PC-9 (cell line): ENCODE measurements around the gene PKNOX1. TPM values are rescaled to one million over a fixed set of nuclear protein-coding genes. Genes with fewer than 3 reads are reported as not detected.

Experiments
- BruUV-seq: library from RNA; stranded (reverse); fragments of 400-500 nt; replicated peaks from 2 replicates; lab custom pipeline; 2021; lab: Mats Ljungman, UMichigan
- CTCF ChIA-PET: fragments of 300-600 bp; sonication (Branson Sonifier 250); formaldehyde crosslinking; loops from one replicate; lab custom pipeline; 2022; ENCODE audit warnings: antibody characterized with exemption; lab: Charles Lee
- POLR2A ChIA-PET: fragments of 300-600 bp; sonication (Branson Sonifier 250); formaldehyde crosslinking; loops from one replicate; lab custom pipeline; 2022; ENCODE audit warnings: antibody characterized with exemption; ENCODE audit not compliant: unreplicated experiment; lab: Charles Lee
- DNase-seq, 2 experiments: peaks; one replicate each; pipeline versions ENCODE4 v3.0.0 to v3.0.0-alpha.2; 2015 to 2022; ENCODE audit warnings: mixed read lengths in 1 of 2
- H2AFZ ChIP-seq: fragments of 200-600 bp; sonication (generic); 2 replicates; pipeline ENCODE4 v1.8.1; 2017; ENCODE audit warnings: antibody characterized with exemption
- H3F3A ChIP-seq: fragments of 200-600 bp; sonication (generic); 2 replicates; pipeline ENCODE4 v1.8.1; 2017; ENCODE audit warnings: antibody characterized with exemption, mild to moderate bottlenecking, low read depth; ENCODE audit not compliant: insufficient read depth
- H3K27ac ChIP-seq: fragments of 200-600 bp; sonication (generic); 2 replicates; pipeline ENCODE4 v1.6.1; 2016; ENCODE audit warnings: mixed run types
- H3K27me3 ChIP-seq: fragments of 200-600 bp; sonication (generic); 2 replicates; pipeline ENCODE4 v1.6.1; 2016; ENCODE audit warnings: low read depth, mixed run types; ENCODE audit not compliant: insufficient read depth
- H3K36me3 ChIP-seq: fragments of 200-600 bp; sonication (generic); 2 replicates; pipeline ENCODE4 v1.6.1; 2016; ENCODE audit warnings: low read depth, mixed run types
- H3K4me1 ChIP-seq: fragments of 200-600 bp; sonication (generic); replicated peaks from 2 replicates; pipeline ENCODE4 v1.6.1; 2016; ENCODE audit warnings: mixed run types; ENCODE audit not compliant: insufficient read depth
- H3K4me2 ChIP-seq: fragments of 200-600 bp; sonication (generic); 2 replicates; pipeline ENCODE4 v1.6.1; 2017; ENCODE audit warnings: mixed run types
- H3K4me3 ChIP-seq: fragments of 200-600 bp; sonication (generic); 2 replicates; pipeline ENCODE4 v1.6.1; 2016; ENCODE audit warnings: mixed run types
- H3K79me2 ChIP-seq: fragments of 200-600 bp; sonication (generic); 2 replicates; pipeline ENCODE4 v1.6.1; 2017; ENCODE audit warnings: low read depth, mixed run types
- H3K9me2 ChIP-seq: fragments of 200-600 bp; sonication (generic); 2 replicates; pipeline ENCODE4 v1.8.1; 2017; ENCODE audit warnings: mild to moderate bottlenecking; ENCODE audit not compliant: insufficient read depth
- H3K9me3 ChIP-seq: fragments of 200-600 bp; sonication (generic); 2 replicates; pipeline ENCODE4 v1.8.1; 2016; ENCODE audit warnings: low read depth; ENCODE audit not compliant: insufficient read depth
- H4K20me1 ChIP-seq: fragments of 200-600 bp; sonication (generic); 2 replicates; pipeline ENCODE4 v1.8.1; 2017; ENCODE audit not compliant: insufficient read depth
- EZH2 ChIP-seq: fragments of 200-600 bp; sonication (generic); IDR thresholded peaks from 2 replicates; pipeline ENCODE4 v1.8.0; 2017; ENCODE audit warnings: antibody characterized with exemption, low read depth
- intact Hi-C: fragments of 100-400 bp; cut with micrococcal nuclease; formaldehyde crosslinking; loops from one replicate; pipeline ENCODE4 v1.10.0; 2022; ENCODE audit not compliant: unreplicated experiment
- total RNA-seq: library from RNA; stranded (reverse); gene quantifications from 2 replicates; pipeline ENCODE4 v1.2.3, GENCODE V29; 2021
- TF ChIP-seq, protein P1 (sequence below): fragments of 200-600 bp; sonication (generic); conservative IDR thresholded peaks from 2 replicates; pipeline ENCODE4 v1.6.1; 2017; ENCODE audit warnings: mixed run types, antibody characterized with exemption, mild to moderate bottlenecking, moderate library complexity

The PKNOX1 gene
- total RNA-seq, 1 experiment from 2014 or later: 17.1 TPM

GRCh38 chr21:43006874-43007208 lies 32.5 kb downstream of the PKNOX1 start:
- DNase-seq: no peak
- Histone ChIP-seq H4K20me1 (no peaks in the 10 kb centered on the region), H3K9me3 (no peaks in the 10 kb centered on the region), H3F3A (no peaks in the 10 kb centered on the region), H2AFZ (no peak overlapping the region), H3K4me2 (no peak overlapping the region), H3K27ac (no peak overlapping the region), H3K4me1 (no peaks in the 10 kb centered on the region), H3K27me3 (no peaks in the 10 kb centered on the region), H3K4me3 (no peak overlapping the region), H3K79me2 (no peaks in the 10 kb centered on the region), H3K36me3 (no peaks in the 10 kb centered on the region), H3K9me2 (no peaks in the 10 kb centered on the region)
- intact Hi-C loops: no loop called here
- TF ChIP-seq, protein P1, sequence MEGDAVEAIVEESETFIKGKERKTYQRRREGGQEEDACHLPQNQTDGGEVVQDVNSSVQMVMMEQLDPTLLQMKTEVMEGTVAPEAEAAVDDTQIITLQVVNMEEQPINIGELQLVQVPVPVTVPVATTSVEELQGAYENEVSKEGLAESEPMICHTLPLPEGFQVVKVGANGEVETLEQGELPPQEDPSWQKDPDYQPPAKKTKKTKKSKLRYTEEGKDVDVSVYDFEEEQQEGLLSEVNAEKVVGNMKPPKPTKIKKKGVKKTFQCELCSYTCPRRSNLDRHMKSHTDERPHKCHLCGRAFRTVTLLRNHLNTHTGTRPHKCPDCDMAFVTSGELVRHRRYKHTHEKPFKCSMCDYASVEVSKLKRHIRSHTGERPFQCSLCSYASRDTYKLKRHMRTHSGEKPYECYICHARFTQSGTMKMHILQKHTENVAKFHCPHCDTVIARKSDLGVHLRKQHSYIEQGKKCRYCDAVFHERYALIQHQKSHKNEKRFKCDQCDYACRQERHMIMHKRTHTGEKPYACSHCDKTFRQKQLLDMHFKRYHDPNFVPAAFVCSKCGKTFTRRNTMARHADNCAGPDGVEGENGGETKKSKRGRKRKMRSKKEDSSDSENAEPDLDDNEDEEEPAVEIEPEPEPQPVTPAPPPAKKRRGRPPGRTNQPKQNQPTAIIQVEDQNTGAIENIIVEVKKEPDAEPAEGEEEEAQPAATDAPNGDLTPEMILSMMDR: no peak
- no peak for TF ChIP-seq EZH2
- ChIA-PET CTCF (no interaction called here), POLR2A (no interaction called here)
- BruUV-seq: no TSS peak

DNA sequence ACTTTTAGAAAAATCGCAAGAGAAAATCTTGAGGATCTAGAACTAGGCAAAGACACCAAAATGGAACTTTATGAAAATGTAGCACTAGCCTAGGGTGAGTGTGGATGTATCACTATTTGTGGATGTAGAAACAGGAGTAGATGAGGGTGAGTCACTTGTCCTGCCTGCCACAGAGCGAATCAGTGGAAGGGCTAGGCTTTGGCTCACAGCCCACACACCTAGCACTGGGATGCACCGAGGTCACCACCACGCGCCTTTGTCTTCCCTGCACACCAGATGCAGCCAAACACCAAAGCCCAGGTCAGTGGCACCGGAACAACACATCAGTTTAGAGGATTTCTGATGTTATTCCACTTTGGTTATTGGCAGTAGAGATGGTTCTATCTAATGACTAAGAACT lies 38.2 kb downstream of the PKNOX1 start:
- H4K20me1 ChIP-seq: no peaks in the 10 kb centered on the region
- TF ChIP-seq, protein P1: no peak
- TF ChIP-seq EZH2: no peak
- no peak overlapping the region for H2AFZ ChIP-seq
- H3K27ac ChIP-seq: no peak overlapping the region
- BruUV-seq: no TSS peak
- H3K27me3 ChIP-seq: no peaks in the 10 kb centered on the region
- ChIA-PET POLR2A (no interaction called here), CTCF (no interaction called here)
- H3K36me3 ChIP-seq: no peaks in the 10 kb centered on the region
- H3K4me3 ChIP-seq: no peak overlapping the region
- no peaks in the 10 kb centered on the region for H3K79me2 ChIP-seq
- intact Hi-C loops: no loop called here
- DNase-seq: peak; percentile 17 to 40
- no peaks in the 10 kb centered on the region for H3K4me1 ChIP-seq
- H3K4me2 ChIP-seq: no peak overlapping the region
- H3F3A ChIP-seq: no peaks in the 10 kb centered on the region; the same call in 1 of the 2 replicates
- H3K9me2 ChIP-seq: no peaks in the 10 kb centered on the region
- H3K9me3 ChIP-seq: no peaks in the 10 kb centered on the region

- no peak overlapping the region for H3K27ac ChIP-seq
- intact Hi-C loops: no loop called here
- TF ChIP-seq EZH2: no peak
- TF ChIP-seq, protein P1: no peak
- H4K20me1 ChIP-seq: no peaks in the 10 kb centered on the region
- CTCF ChIA-PET: no interaction called here
- POLR2A ChIA-PET: no interaction called here
- DNase-seq: no peak
- no peaks in the 10 kb centered on the region for H3K4me1 ChIP-seq
- H2AFZ ChIP-seq: no peak overlapping the region
- H3K4me2 ChIP-seq: no peak overlapping the region
- no TSS peak for BruUV-seq
- no peaks in the 10 kb centered on the region; the same call in 1 of the 2 replicates for H3F3A ChIP-seq
- H3K36me3 ChIP-seq: no peaks in the 10 kb centered on the region
- no peaks in the 10 kb centered on the region for H3K9me2 ChIP-seq
- no peaks in the 10 kb centered on the region for H3K27me3 ChIP-seq
- H3K79me2 ChIP-seq: no peaks in the 10 kb centered on the region
- H3K4me3 ChIP-seq: no peak overlapping the region
- no peaks in the 10 kb centered on the region for H3K9me3 ChIP-seq
These were observed 41.7 kb downstream of the PKNOX1 start for GRCh38 chr21:43015906-43016540.
